Glutamatergic neuron (in vitro differentiated cells): Measurements from ENCODE around the gene UBR7. TPM values are rescaled to one million over a fixed set of nuclear protein-coding genes. Genes with fewer than 3 reads are reported as not detected.
"Not testable (repeated sequence)": the region's sequence is repeated elsewhere in the genome, so short reads cannot be mapped to it uniquely, and the experiment has no call there.

Source experiments
- DNase-seq: peaks from one replicate; pipeline ENCODE4 v3.0.0; 2022
- H3K27ac Mint-ChIP-seq: one replicate; pipeline ENCODE4 v1.8.0; 2020; ENCODE audit warnings: mild to moderate bottlenecking, mixed read lengths, inconsistent platforms; ENCODE audit not compliant: unreplicated experiment
- H3K27me3 Mint-ChIP-seq: one replicate; pipeline ENCODE4 v1.8.0; 2020; ENCODE audit warnings: mild to moderate bottlenecking, moderate library complexity, mixed read lengths, inconsistent platforms; ENCODE audit not compliant: unreplicated experiment
- H3K36me3 Mint-ChIP-seq: one replicate; pipeline ENCODE4 v1.8.0; 2020; ENCODE audit warnings: mild to moderate bottlenecking, mixed read lengths, inconsistent platforms; ENCODE audit not compliant: unreplicated experiment
- H3K4me1 Mint-ChIP-seq: one replicate; pipeline ENCODE4 v1.8.0; 2020; ENCODE audit warnings: mild to moderate bottlenecking, low read depth, mixed read lengths, inconsistent platforms; ENCODE audit not compliant: unreplicated experiment
- H3K4me3 Mint-ChIP-seq: one replicate; pipeline ENCODE4 v1.8.0; 2020; ENCODE audit warnings: mild to moderate bottlenecking, mixed read lengths, inconsistent platforms; ENCODE audit not compliant: unreplicated experiment
- H3K9me3 Mint-ChIP-seq: one replicate; pipeline ENCODE4 v1.8.0; 2020; ENCODE audit warnings: mild to moderate bottlenecking, moderate library complexity, mixed read lengths, inconsistent platforms; ENCODE audit not compliant: unreplicated experiment
- total RNA-seq: library from RNA; stranded (reverse); fragmentation: NEBNext Ultra II Directional; extraction: Animal tissue kit (Norgen Biotek cat#: 25700); gene quantifications from one replicate; pipeline ENCODE4 v1.2.1, GENCODE V29; 2021; ENCODE audit not compliant: unreplicated experiment
- TF ChIP-seq, protein P1 (sequence below): fragments of 200-600 bp; sonication (generic); IDR thresholded peaks from one replicate; pipeline ENCODE4 v1.5.0; 2021; ENCODE audit not compliant: partially characterized antibody, unreplicated experiment

Gene UBR7
- total RNA-seq, 1 donor from 2014 or later = 17.4 TPM

DNA sequence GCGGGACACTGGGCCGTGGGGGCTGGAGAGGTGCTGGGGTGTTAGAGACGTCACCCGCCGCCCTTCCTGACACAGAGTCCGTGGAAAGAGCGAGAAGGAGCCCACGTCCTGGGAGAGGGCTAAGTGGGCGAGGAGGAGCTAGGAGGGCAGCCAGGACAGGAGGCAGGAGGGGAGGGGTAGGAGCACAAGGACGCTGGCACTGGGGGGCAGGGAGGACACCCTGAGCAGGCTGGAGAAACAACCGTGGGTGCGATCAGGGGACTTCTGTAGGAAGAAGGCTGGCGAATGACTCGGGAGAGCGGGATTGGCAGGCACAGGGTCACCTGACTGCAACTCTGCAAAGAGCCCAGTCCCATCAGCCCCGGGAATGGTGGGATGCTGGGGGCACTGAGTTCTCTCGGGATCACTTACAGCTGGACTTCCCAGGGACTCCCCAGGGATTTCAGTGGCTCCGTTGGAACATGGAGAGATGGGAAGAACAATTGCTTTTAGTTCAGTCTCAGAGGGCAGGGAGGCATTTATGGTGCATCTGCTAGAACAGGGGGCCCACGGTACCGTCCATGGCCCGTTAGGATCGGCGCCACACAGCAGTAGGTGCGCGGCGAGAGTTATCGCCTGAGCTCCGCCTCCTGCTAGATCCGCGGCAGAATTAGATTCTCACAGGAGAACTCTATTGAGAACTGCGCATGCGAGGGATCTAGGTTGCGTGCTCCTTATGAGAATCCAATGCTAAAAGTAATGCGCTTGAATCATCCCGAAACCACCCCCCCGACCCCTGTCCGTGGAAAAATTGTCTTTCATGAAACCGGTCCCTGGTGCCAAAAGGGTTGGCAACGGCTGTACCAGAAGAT, 24.3 kb downstream of the UBR7 start:
- TF ChIP-seq, protein P1, sequence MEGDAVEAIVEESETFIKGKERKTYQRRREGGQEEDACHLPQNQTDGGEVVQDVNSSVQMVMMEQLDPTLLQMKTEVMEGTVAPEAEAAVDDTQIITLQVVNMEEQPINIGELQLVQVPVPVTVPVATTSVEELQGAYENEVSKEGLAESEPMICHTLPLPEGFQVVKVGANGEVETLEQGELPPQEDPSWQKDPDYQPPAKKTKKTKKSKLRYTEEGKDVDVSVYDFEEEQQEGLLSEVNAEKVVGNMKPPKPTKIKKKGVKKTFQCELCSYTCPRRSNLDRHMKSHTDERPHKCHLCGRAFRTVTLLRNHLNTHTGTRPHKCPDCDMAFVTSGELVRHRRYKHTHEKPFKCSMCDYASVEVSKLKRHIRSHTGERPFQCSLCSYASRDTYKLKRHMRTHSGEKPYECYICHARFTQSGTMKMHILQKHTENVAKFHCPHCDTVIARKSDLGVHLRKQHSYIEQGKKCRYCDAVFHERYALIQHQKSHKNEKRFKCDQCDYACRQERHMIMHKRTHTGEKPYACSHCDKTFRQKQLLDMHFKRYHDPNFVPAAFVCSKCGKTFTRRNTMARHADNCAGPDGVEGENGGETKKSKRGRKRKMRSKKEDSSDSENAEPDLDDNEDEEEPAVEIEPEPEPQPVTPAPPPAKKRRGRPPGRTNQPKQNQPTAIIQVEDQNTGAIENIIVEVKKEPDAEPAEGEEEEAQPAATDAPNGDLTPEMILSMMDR = no peak
- DNase-seq = no peak
- Mint-ChIP-seq H3K27me3 (peaks cover 3% of the 10 kb centered on the region), H3K4me1 (no peaks in the 10 kb centered on the region), H3K36me3 (no peaks in the 10 kb centered on the region), H3K4me3 (no peak overlapping the region), H3K9me3 (peaks cover 9% of the 10 kb centered on the region), H3K27ac (no peak overlapping the region)

DNA sequence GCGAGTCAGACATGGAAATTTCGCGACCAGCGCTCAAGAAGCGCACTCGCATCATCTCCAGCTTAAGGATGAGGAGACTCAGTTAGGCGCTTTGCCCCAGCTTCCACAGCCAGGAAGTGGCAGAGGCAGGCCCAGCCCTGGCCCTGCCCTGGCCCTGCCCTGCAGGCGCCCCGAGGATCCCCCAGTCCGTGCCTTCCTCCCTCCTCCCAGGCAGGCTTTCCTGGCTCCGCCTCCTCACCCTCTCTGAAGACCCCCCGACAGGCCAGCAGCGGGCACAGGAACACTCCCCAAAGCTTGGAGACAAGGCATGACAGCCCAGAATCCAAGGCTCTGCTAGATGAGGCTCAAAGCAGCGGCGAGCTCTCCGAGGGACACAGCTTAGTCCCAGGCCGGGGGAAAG, 25.1 kb downstream of the UBR7 start:
- no peak for DNase-seq
- Mint-ChIP-seq H3K27me3 (peaks cover 3% of the 10 kb centered on the region), H3K4me3 (no peak overlapping the region), H3K27ac (no peak overlapping the region), H3K36me3 (no peaks in the 10 kb centered on the region), H3K9me3 (peaks cover 9% of the 10 kb centered on the region), H3K4me1 (no peaks in the 10 kb centered on the region)
- TF ChIP-seq, protein P1 = no peak

DNA sequence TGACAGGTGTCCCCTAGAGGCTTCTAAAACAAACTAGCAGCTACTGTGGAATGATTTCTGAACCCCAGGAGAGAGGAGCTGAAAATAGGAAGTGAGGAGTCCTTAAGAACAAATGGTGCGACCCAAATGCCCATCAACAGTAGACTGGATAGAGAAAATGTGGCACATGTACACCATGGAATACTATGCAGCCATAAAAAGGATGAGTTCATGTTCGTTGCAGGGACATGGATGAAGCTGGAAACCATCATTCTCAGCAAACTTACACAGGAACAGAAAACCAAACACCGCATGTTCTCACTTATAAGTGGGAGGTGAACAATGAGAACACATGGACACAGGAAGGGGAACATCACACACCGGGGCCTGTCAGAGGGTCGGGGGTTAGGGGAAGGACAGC, 26.0 kb downstream of the UBR7 start:
- H3K36me3 Mint-ChIP-seq = not testable (repeated sequence)

DNA sequence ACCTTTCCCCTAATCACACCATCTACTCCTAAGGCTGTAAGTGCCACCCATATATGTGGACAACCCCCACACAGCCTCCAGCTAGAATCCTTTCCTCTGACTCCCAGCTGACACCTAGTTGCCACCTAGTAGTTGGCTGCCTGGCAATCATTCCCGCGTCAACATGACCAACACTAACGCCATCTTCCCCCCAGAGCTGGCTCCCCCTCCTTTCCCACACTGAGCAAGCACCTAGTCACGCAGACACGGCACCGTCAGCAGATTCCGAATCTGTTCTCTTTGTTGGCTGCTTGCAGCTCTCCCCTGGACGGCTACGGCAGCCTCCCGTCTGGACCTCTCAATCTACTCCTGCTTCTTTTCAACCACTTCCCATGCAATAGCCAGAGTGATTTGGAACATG, 27.7 kb downstream of the UBR7 start:
- Mint-ChIP-seq H3K4me1 (no peaks in the 10 kb centered on the region), H3K9me3 (peaks cover 9% of the 10 kb centered on the region), H3K36me3 (no peaks in the 10 kb centered on the region), H3K27me3 (peaks cover 3% of the 10 kb centered on the region), H3K4me3 (no peak overlapping the region), H3K27ac (no peak overlapping the region)
- DNase-seq = no peak
- TF ChIP-seq, protein P1 = no peak

More for the DNA sequence above, 26.0 kb downstream of the UBR7 start:
- H3K4me3 Mint-ChIP-seq, H3K4me1 Mint-ChIP-seq, H3K9me3 Mint-ChIP-seq, H3K27ac Mint-ChIP-seq, H3K27me3 Mint-ChIP-seq, DNase-seq: not testable (repeated sequence)

DNA sequence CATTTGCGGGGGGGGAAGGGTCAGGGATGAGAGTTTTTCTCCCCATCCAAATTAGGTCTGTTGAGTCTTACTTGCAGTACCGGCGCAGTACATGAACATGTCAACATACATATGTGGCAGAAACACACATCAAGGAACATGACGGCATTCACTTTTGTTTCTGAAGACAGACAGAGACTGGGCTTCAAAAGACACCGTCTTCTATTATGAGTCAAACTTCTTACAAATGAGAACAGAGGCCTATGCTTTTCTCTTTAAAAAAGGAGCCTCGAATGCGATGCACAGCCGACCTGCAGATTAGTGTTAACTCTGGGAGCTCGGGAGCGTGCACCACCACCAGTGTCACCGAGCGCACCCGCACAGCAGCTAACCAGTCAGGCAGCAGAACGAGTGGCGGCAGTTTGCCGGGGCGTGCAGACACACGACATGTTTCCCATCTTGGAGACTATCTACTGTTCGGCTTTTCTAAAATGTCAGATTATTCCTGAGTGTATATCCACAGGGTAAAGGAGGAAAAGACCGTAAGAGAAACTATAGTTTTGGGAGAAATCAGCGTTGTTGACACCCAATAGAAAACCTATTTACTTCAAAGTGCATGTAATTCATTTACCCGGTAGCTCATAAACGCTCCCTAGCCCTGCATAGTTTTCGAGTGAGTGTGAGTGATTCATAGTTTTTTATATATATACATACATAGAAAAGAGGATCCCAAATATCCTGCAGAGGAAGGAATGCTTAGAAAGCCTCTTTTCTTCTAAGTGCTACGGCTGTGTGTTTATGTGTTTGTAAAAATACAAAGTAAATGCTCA, 33.0 kb downstream of the UBR7 start:
- H3K4me1 Mint-ChIP-seq = peaks cover 5% of the 10 kb centered on the region
- H3K4me3 Mint-ChIP-seq = no peak overlapping the region

More for the DNA sequence above, 33.0 kb downstream of the UBR7 start:
- no peaks in the 10 kb centered on the region for H3K27me3 Mint-ChIP-seq
- H3K36me3 Mint-ChIP-seq = no peaks in the 10 kb centered on the region
- DNase-seq = no peak
- TF ChIP-seq, protein P1 = no peak
- H3K9me3 Mint-ChIP-seq = peaks cover under 1% of the 10 kb centered on the region
- no peak overlapping the region for H3K27ac Mint-ChIP-seq
